Measurements from ENCODE around the gene SERPINA4.

Gene SERPINA4

DNA sequence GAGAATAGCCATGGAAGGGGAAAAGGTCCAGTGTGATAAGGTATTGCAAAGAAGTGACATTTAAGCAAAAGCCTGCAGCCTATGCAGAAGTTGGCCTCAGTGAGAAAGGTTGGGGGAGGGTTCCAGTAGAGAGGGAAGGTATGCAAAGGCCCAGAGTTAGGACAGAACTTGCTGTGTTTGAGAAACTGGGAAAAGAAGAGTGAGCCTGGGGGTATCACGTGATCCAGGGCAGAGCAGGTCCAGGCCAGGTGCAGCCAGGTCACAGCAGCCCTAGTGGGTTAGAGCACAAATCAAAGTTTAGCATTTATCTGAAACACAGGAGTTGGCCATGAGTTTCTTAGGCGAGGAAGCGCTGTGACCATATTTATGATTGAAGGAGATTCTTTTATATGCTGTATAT lies 21.6 kb downstream of the SERPINA4 start:
- no peak for TF ChIP-seq CTCF (IDR thresholded peaks at IDR 0.05)
- no peak for TF ChIP-seq ZFX (IDR thresholded peaks at IDR 0.05; ENCODE audit: borderline replicate concordance)
- H3K27ac ChIP-seq: no peak overlapping the region

- TF ChIP-seq CTCF (IDR thresholded peaks at IDR 0.05) (no peak), ZFX (IDR thresholded peaks at IDR 0.05; ENCODE audit: borderline replicate concordance) (no peak)
- H3K27ac ChIP-seq: no peak overlapping the region
Measured at GRCh38 chr14:94583557-94583956, 22.3 kb downstream of the SERPINA4 start.

DNA sequence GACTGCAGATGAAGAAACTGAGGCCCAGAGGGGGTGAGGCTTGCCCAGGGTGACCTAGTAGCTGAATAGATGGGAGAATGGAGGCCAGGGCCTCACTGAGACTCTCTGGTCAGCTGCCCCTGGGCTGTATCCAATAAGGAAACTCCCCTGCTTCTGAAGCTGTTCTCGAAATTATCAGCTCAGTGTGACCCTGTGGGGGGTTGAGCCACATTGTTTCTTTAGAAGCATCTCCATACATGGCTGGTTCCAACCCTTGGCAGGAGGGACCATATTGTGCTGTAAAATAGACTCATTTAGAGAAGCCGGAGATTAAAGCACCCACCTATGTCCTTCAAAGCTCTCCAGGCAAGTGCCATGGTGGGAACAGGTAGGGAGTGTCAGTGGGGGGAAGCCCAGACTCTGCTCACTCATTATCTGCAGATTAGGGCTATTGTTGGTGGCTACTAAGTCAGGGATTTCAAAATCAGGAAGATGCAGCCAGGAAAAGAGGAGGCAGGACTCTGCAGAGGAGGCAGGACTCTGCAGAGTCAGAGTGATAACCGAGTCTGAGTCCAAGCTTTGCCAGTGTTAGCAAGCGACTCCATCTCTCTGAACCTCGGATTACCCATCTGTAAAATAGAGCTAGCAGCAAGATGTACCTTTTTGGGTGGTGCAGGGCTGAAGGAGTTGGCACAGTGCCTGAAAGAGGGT lies 23.5 kb downstream of the SERPINA4 start:
- no peak overlapping the region for H3K27ac ChIP-seq
- no peak for TF ChIP-seq ZFX (IDR thresholded peaks at IDR 0.05; ENCODE audit: borderline replicate concordance)
- no peak for TF ChIP-seq CTCF (IDR thresholded peaks at IDR 0.05)

GRCh38 chr14:94586635-94587034 lies 25.4 kb downstream of the SERPINA4 start:
- no peak overlapping the region for H3K27ac ChIP-seq
- no peak for TF ChIP-seq CTCF (IDR thresholded peaks at IDR 0.05)
- TF ChIP-seq ZFX (IDR thresholded peaks at IDR 0.05; ENCODE audit: borderline replicate concordance): no peak

GRCh38 chr14:94588311-94588710 lies 27.1 kb downstream of the SERPINA4 start:
- no peak overlapping the region for H3K27ac ChIP-seq
- no peak for TF ChIP-seq CTCF (IDR thresholded peaks at IDR 0.05)
- no peak for TF ChIP-seq ZFX (IDR thresholded peaks at IDR 0.05; ENCODE audit: borderline replicate concordance)

DNA sequence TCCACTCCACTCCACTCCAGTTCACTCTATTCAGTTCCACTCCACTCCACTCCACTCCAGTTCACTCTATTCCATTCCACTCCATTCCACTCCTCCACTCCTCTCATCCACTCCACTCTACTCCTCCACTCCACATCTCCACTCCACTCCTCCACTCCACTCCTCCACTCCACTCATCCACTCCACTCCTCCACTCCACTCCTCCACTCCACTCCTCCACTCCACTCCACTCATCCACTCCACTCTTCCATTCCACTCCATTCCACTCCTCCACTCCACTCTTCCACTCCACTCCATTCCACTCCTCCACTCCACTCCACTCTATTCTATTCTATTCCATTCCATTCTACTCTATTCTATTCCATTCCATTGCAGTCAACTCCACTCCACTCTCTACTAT lies 29.8 kb downstream of the SERPINA4 start:
- H3K27ac ChIP-seq: no peak overlapping the region
- TF ChIP-seq ZFX (IDR thresholded peaks at IDR 0.05; ENCODE audit: borderline replicate concordance): no peak
- no peak for TF ChIP-seq CTCF (IDR thresholded peaks at IDR 0.05)

- H3K27ac ChIP-seq: no peak overlapping the region
- TF ChIP-seq ZFX (IDR thresholded peaks at IDR 0.05; ENCODE audit: borderline replicate concordance) (no peak), CTCF (IDR thresholded peaks at IDR 0.05) (no peak)
Measured at GRCh38 chr14:94591871-94592270, 30.6 kb downstream of the SERPINA4 start.
